HCT116 (cell line): ENCODE data around the gene RAB19.

Experiments
- FOSL1 ChIP-seq: IDR thresholded peaks from 2 replicates; pipeline ENCODE4 v1.6.1; 2012; ENCODE audit warnings: low read depth
- POLR2A ChIP-seq: IDR thresholded peaks from 2 replicates; pipeline ENCODE4 v1.7.0; 2011; ENCODE audit warnings: borderline replicate concordance; ENCODE audit not compliant: insufficient read depth, insufficient read length; ENCODE audit errors: extremely low read depth
- ZNF274 ChIP-seq: fragments of 200-500 bp; sonication (Bioruptor generic); IDR thresholded peaks from 2 replicates; pipeline ENCODE4 v1.6.1; 2014; ENCODE audit warnings: mild to moderate bottlenecking, low read depth, low read length, inconsistent platforms
- TF ChIP-seq, protein P1 (sequence below), 3 experiments: fragments of 200-600 bp in 1 of 3; sonication (generic) in 1 of 3; IDR thresholded peaks in 2 of 3; conservative IDR thresholded peaks in 1 of 3; 2 replicates each; pipeline ENCODE4 v1.5.1; 2012 to 2017; ENCODE audit warnings: low read depth in 2 of 3, low read length in 2 of 3, antibody characterized with exemption in 1 of 3, borderline replicate concordance in 1 of 3, control low read depth in 1 of 3, mild to moderate bottlenecking in 1 of 3, mixed read lengths in 1 of 3, mixed run types in 1 of 3, moderate library complexity in 1 of 3; ENCODE audit not compliant: insufficient read depth in 1 of 3

DNA sequence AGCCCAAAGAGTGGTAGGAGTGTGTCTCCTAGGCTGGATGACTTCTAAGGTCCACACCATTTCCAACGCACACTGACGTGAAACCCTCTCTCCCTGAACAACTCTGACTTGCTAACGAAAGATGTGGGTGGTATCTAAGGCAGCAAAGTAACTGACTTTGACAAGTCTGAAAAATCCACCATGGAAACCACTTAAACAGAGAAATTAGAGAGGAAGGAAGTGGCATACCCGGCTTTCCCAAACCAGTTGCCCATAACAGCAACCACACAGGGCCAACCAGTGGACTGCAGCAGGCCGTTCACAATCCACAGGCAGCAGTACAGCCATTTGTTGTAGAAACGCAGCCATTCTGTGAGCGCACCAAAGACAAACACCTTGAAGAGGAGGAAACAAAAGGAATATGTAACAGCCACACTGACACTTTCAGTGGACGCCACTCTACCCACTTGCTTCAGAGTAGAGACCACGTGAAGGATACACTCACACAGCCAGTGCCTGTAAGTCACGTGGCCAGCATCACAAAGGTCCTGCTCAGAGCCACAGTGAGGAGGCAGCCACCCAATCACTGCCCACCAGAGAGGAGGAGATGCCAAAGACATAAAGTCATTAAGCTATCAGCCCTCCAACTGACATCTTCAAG is 45.3 kb upstream of the RAB19 start:
- TF ChIP-seq POLR2A (no peak), ZNF274 (no peak), FOSL1 (no peak)
- TF ChIP-seq, protein P1, sequence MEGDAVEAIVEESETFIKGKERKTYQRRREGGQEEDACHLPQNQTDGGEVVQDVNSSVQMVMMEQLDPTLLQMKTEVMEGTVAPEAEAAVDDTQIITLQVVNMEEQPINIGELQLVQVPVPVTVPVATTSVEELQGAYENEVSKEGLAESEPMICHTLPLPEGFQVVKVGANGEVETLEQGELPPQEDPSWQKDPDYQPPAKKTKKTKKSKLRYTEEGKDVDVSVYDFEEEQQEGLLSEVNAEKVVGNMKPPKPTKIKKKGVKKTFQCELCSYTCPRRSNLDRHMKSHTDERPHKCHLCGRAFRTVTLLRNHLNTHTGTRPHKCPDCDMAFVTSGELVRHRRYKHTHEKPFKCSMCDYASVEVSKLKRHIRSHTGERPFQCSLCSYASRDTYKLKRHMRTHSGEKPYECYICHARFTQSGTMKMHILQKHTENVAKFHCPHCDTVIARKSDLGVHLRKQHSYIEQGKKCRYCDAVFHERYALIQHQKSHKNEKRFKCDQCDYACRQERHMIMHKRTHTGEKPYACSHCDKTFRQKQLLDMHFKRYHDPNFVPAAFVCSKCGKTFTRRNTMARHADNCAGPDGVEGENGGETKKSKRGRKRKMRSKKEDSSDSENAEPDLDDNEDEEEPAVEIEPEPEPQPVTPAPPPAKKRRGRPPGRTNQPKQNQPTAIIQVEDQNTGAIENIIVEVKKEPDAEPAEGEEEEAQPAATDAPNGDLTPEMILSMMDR (IDR thresholded peaks at IDR 0.05 in 2 of 3, conservative IDR thresholded peaks at IDR 0.05 in 1 of 3; ENCODE audit: borderline replicate concordance in 1 of 3, insufficient read depth in 1 of 3, low read depth in 2 of 3, low read length in 2 of 3) = no peak
